H1 (cell line): ENCODE results near the gene MAPK13. TPM values are rescaled to one million over a fixed set of nuclear protein-coding genes. Genes with fewer than 3 reads are reported as not detected.

Experiments
- CTCF ChIA-PET: fragments of 300-600 bp; sonication (Branson Sonifier 250); formaldehyde crosslinking; loops from one replicate; lab custom pipeline; 2021; ENCODE audit not compliant: partially characterized antibody; lab: Charles Lee
- POLR2A ChIA-PET: fragments of 300-600 bp; sonication (Branson Sonifier 250); formaldehyde crosslinking; loops from one replicate; lab custom pipeline; 2021; ENCODE audit warnings: inconsistent platforms; ENCODE audit not compliant: partially characterized antibody; lab: Charles Lee
- DNase-seq, 2 experiments: peaks; one replicate each; pipeline versions ENCODE4 v3.0.0 to v3.0.0-alpha.2; 2010 to 2022; ENCODE audit warnings: low spot score in 2 of 2, low read depth in 1 of 2, mixed read lengths in 1 of 2
- FAIRE-seq: peaks from 2 replicates; lab custom pipeline; 2011; peaks lifted over from hg19 to GRCh38; lab: Jason Lieb, UNC
- H2AFZ ChIP-seq: 2 replicates; pipeline ENCODE4 v1.8.1; 2012; ENCODE audit warnings: low read length, inconsistent platforms
- H2AK5ac ChIP-seq: 2 replicates; pipeline ENCODE4 v1.6.1; 2013; ENCODE audit warnings: low read depth, low read length
- H2BK120ac ChIP-seq: replicated peaks from 2 replicates; pipeline ENCODE3; 2013; ENCODE audit warnings: low read depth, low read length, inconsistent platforms
- H2BK12ac ChIP-seq: 2 replicates; pipeline ENCODE4 v1.6.1; 2013; ENCODE audit warnings: low read depth, low read length
- H2BK15ac ChIP-seq: 2 replicates; pipeline ENCODE4 v1.6.1; 2013; ENCODE audit warnings: low read length
- H2BK20ac ChIP-seq: 2 replicates; pipeline ENCODE4 v1.6.1; 2013; ENCODE audit warnings: low read length
- H2BK5ac ChIP-seq: 2 replicates; pipeline ENCODE4 v1.6.1; 2013; ENCODE audit warnings: low read depth, low read length
- H3K14ac ChIP-seq: 2 replicates; pipeline ENCODE4 v1.6.1; 2013; ENCODE audit warnings: inconsistent platforms; ENCODE audit not compliant: insufficient read length
- H3K18ac ChIP-seq: 2 replicates; pipeline ENCODE4 v1.6.1; 2013; ENCODE audit warnings: low read length; ENCODE audit errors: extremely low read depth
- H3K23ac ChIP-seq: 2 replicates; pipeline ENCODE4 v1.6.1; 2013; ENCODE audit warnings: inconsistent platforms; ENCODE audit not compliant: insufficient read length
- H3K23me2 ChIP-seq: 2 replicates; pipeline ENCODE4 v1.6.1; 2013; ENCODE audit warnings: low read depth, low read length
- H3K27ac ChIP-seq: 2 replicates; pipeline ENCODE4 v1.6.1; 2011; ENCODE audit warnings: low read depth, low read length, inconsistent platforms
- H3K27me3 ChIP-seq, 4 experiments: replicated peaks in 1 of 4; 1 replicate in 1 of 4; 2 replicates in 3 of 4; pipeline versions ENCODE4 v1.6.1 to v1.8.1; 2011 to 2013; ENCODE audit warnings: low read length in 3 of 4, mild to moderate bottlenecking in 3 of 4, inconsistent platforms in 2 of 4, mixed read lengths in 2 of 4, moderate library complexity in 1 of 4; ENCODE audit not compliant: control insufficient read depth in 3 of 4, insufficient read depth in 3 of 4; ENCODE audit errors: extremely low read depth in 1 of 4
- H3K36me3 ChIP-seq, 4 experiments: 2 replicates each; pipeline versions ENCODE4 v1.6.1 to v1.8.1; 2011 to 2013; ENCODE audit warnings: mild to moderate bottlenecking in 4 of 4, low read length in 3 of 4, moderate library complexity in 2 of 4, control low read depth in 1 of 4, inconsistent platforms in 1 of 4; ENCODE audit not compliant: insufficient read depth in 4 of 4, control insufficient read depth in 2 of 4
- H3K4ac ChIP-seq: replicated peaks from 2 replicates; pipeline ENCODE3; 2013; ENCODE audit warnings: low read length, low read depth, mixed read lengths, inconsistent platforms; ENCODE audit not compliant: insufficient read length
- H3K4me1 ChIP-seq, 4 experiments: replicated peaks in 1 of 4; 1 replicate in 1 of 4; 2 replicates in 3 of 4; pipeline versions ENCODE4 v1.6.1 to v1.8.1; 2011 to 2013; ENCODE audit warnings: low read length in 3 of 4, inconsistent platforms in 2 of 4, mixed read lengths in 1 of 4; ENCODE audit not compliant: insufficient read depth in 4 of 4, control insufficient read depth in 3 of 4
- H3K4me2 ChIP-seq, 2 experiments: 2 replicates each; pipeline versions ENCODE4 v1.6.1 to v1.8.1; 2011 to 2013; ENCODE audit warnings: low read depth in 2 of 2, low read length in 2 of 2, control low read depth in 1 of 2, inconsistent platforms in 1 of 2, mild to moderate bottlenecking in 1 of 2; ENCODE audit not compliant: insufficient read depth in 1 of 2
- H3K4me3 ChIP-seq, 4 experiments: fragments of 200-600, 300-600 bp in 1 of 4; sonication (generic), shearing (Covaris generic), sonication (Bioruptor Twin) in 1 of 4; 2 replicates each; pipeline versions ENCODE4 v1.5.1 to v1.8.1; 2011 to 2016; ENCODE audit warnings: low read length in 4 of 4, low read depth in 3 of 4, control low read depth in 2 of 4, inconsistent platforms in 2 of 4, mild to moderate bottlenecking in 2 of 4, mixed read lengths in 1 of 4, moderate library complexity in 1 of 4; ENCODE audit not compliant: insufficient read depth in 2 of 4; ENCODE audit errors: extremely low read depth in 1 of 4
- H3K56ac ChIP-seq: replicated peaks from 2 replicates; pipeline ENCODE3; 2013; ENCODE audit warnings: low read depth, mild to moderate bottlenecking, mixed read lengths, low read length, inconsistent platforms; ENCODE audit not compliant: insufficient read length
- H3K79me1 ChIP-seq: 2 replicates; pipeline ENCODE4 v1.6.1; 2013; ENCODE audit warnings: low read depth, low read length, control low read depth
- H3K79me2 ChIP-seq, 2 experiments: 2 replicates each; pipeline versions ENCODE4 v1.6.1 to v1.8.1; 2012 to 2013; ENCODE audit warnings: low read length in 2 of 2, mild to moderate bottlenecking in 2 of 2, inconsistent platforms in 1 of 2; ENCODE audit not compliant: insufficient read depth in 2 of 2, control insufficient read depth in 1 of 2
- H3K9ac ChIP-seq, 4 experiments: replicated peaks in 1 of 4; 1 replicate in 1 of 4; 2 replicates in 3 of 4; pipeline versions ENCODE4 v1.6.1 to v1.8.1; 2011 to 2013; ENCODE audit warnings: low read depth in 3 of 4, low read length in 3 of 4, control low read depth in 2 of 4, mild to moderate bottlenecking in 2 of 4, moderate library complexity in 2 of 4, inconsistent platforms in 1 of 4; ENCODE audit errors: extremely low read depth in 1 of 4
- H3K9me3 ChIP-seq, 2 experiments: 2 replicates each; pipeline versions ENCODE4 v1.6.1 to v1.8.1; 2012 to 2013; ENCODE audit warnings: mild to moderate bottlenecking in 2 of 2, moderate library complexity in 2 of 2, control low read depth in 1 of 2, inconsistent platforms in 1 of 2, low read depth in 1 of 2, low read length in 1 of 2, mixed read lengths in 1 of 2; ENCODE audit not compliant: insufficient read depth in 2 of 2
- H4K20me1 ChIP-seq, 2 experiments: replicated peaks in 1 of 2; 2 replicates each; pipeline versions ENCODE3 to v1.8.1; 2011 to 2013; ENCODE audit warnings: inconsistent platforms in 2 of 2, low read length in 2 of 2, mild to moderate bottlenecking in 1 of 2; ENCODE audit not compliant: insufficient read depth in 2 of 2, control insufficient read depth in 1 of 2
- H4K5ac ChIP-seq: 2 replicates; pipeline ENCODE4 v1.6.1; 2013; ENCODE audit warnings: low read length, low read depth, mixed read lengths, inconsistent platforms; ENCODE audit not compliant: insufficient read length
- H4K8ac ChIP-seq: 2 replicates; pipeline ENCODE4 v1.8.0; 2013; ENCODE audit warnings: mild to moderate bottlenecking, moderate library complexity, low read length, inconsistent platforms; ENCODE audit not compliant: insufficient read depth; ENCODE audit errors: extremely low read depth
- H4K91ac ChIP-seq: replicated peaks from 2 replicates; pipeline ENCODE3; 2013; ENCODE audit warnings: low read length, mixed read lengths, inconsistent platforms; ENCODE audit not compliant: insufficient read length
- CHD1 ChIP-seq: IDR thresholded peaks from 2 replicates; pipeline ENCODE4 v1.6.1; 2012; ENCODE audit warnings: low read depth, low read length, improper control_type of control experiment
- SUZ12 ChIP-seq: fragments of 200-600 bp; sonication (generic); IDR thresholded peaks from 2 replicates; pipeline ENCODE4 v1.6.1; 2012; ENCODE audit warnings: mild to moderate bottlenecking, inconsistent platforms, low read length, moderate library complexity, mixed read lengths
- WGBS, 2 experiments: shearing (Covaris generic) in 1 of 2; methylation state at CpG; one replicate each; pipeline versions ENCODE4 v1.1.6 to v1.1.7; 2013 to 2015; ENCODE audit warnings: low lambda C conversion rate in 2 of 2, mixed read lengths in 2 of 2, inconsistent platforms in 1 of 2, low coverage in 1 of 2, missing lambda C conversion rate in 1 of 2; ENCODE audit not compliant: insufficient replicate concordance in 2 of 2, insufficient coverage in 1 of 2, insufficient read length in 1 of 2; ENCODE audit errors: extremely low coverage in 1 of 2, missing lambda C conversion rate in 1 of 2; 5-methylcytosine and 5-hydroxymethylcytosine counted together
- polyA plus RNA-seq, 7 experiments: library from polyadenylated mRNA; depleted of rRNA in 3 of 7; stranded (reverse) in 5 of 7; unstranded in 2 of 7; fragments of >200 nt in 5 of 7; fragments of 200-250 nt in 2 of 7; gene quantifications; 1 replicate in 5 of 7; 2 replicates in 1 of 7; 4 replicates in 1 of 7; pipeline versions ENCODE4 v1.2.1 to v1.2.3, GENCODE V29; 2011 to 2013; ENCODE audit warnings: missing spikeins in 2 of 7, mixed read lengths in 2 of 7
- total RNA-seq: library from RNA; stranded (reverse); fragmentation: NEBNext Ultra II Directional; extraction: Animal tissue kit (Norgen Biotek cat#: 25700); gene quantifications from 2 replicates; pipeline ENCODE4 v1.2.1, GENCODE V29; 2021

The MAPK13 gene
- total and polyA plus RNA-seq, 2 of the 8 experiments (the other 6 are each of a cell fraction or from before 2014, with no cell fraction given) = 10.1 to 14.1 TPM

DNA sequence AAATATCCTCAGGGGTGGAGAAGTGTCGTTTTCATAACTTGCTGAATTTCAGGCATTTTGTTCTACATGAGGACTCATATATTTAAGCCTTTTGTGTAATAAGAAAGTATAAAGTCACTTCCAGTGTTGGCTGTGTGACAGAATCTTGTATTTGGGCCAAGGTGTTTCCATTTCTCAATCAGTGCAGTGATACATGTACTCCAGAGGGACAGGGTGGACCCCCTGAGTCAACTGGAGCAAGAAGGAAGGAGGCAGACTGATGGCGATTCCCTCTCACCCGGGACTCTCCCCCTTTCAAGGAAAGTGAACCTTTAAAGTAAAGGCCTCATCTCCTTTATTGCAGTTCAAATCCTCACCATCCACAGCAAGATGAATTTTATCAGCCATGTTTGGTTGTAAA, 20.3 kb upstream of the MAPK13 start:
- Histone ChIP-seq H2AFZ (no peak overlapping the region), H3K79me1 (no peaks in the 10 kb centered on the region), H3K36me3 (peaks cover 0 to 24% (median 14%) of the 10 kb centered on the region in 4 experiments; a peak in 6 of 8 replicates), H3K27ac (no peak overlapping the region), H3K79me2 (no peaks in the 10 kb centered on the region), H2AK5ac (no peak overlapping the region), H2BK12ac (no peak overlapping the region), H3K27me3 (no peaks in the 10 kb centered on the region), H4K8ac (no peak overlapping the region), H3K4ac (no peak overlapping the region), H3K4me2 (no peak overlapping the region), H3K4me3 (no peak overlapping the region), H3K14ac (no peak overlapping the region), H3K9me3 (no peaks in the 10 kb centered on the region), H3K9ac (no peak overlapping the region), H4K91ac (no peak overlapping the region), H2BK20ac (no peak overlapping the region), H3K23ac (no peak overlapping the region), H3K23me2 (no peaks in the 10 kb centered on the region; the same call in 1 of the 2 replicates), H2BK120ac (no peak overlapping the region), H3K56ac (no peak overlapping the region), H4K20me1 (no peaks in the 10 kb centered on the region), H2BK15ac (no peak overlapping the region), H4K5ac (no peak overlapping the region), H3K18ac (no peak overlapping the region), H2BK5ac (no peak overlapping the region), H3K4me1 (peaks cover 0 to 6% (median 0%) of the 10 kb centered on the region in 4 experiments; a peak in 2 of 7 replicates)
- 86% methylated on average over 3 of the region's 3 CpGs; no CpG with 5 or more reads in 1 of the 2 experiments for WGBS, 2 experiments
- DNase-seq (no peak), FAIRE-seq (no peak)
- ChIA-PET CTCF (interaction anchor here (0.8 kb wide), 1 partner anchor 14 kb away, joined by 3 read pairs; no protein-coding TSS in a partner anchor), POLR2A (no interaction called here)
- TF ChIP-seq CHD1 (no peak), SUZ12 (no peak)
